HG03064 (cell line): ENCODE data around the gene PCDHB15.
"Not testable (repeated sequence)": the region's sequence is repeated elsewhere in the genome, so short reads cannot be mapped to it uniquely, and the experiment has no call there.

Experiments
- ATAC-seq: cut with Tn5 transposase; IDR thresholded peaks from one replicate; pipeline ENCODE4 v1.9.1; 2021; ENCODE audit warnings: low read depth; ENCODE audit not compliant: unreplicated experiment

PCDHB15 gene

DNA sequence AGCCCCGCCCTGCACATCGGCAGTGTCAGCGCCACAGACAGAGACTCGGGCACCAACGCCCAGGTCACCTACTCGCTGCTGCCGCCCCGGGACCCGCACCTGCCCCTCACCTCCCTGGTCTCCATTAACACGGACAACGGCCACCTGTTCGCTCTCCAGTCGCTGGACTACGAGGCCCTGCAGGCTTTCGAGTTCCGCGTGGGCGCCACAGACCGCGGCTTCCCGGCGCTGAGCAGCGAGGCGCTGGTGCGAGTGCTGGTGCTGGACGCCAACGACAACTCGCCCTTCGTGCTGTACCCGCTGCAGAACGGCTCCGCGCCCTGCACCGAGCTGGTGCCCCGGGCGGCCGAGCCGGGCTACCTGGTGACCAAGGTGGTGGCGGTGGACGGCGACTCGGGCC is 1.8 kb downstream of the PCDHB15 start:
- ATAC-seq, result not testable (repeated sequence)

DNA sequence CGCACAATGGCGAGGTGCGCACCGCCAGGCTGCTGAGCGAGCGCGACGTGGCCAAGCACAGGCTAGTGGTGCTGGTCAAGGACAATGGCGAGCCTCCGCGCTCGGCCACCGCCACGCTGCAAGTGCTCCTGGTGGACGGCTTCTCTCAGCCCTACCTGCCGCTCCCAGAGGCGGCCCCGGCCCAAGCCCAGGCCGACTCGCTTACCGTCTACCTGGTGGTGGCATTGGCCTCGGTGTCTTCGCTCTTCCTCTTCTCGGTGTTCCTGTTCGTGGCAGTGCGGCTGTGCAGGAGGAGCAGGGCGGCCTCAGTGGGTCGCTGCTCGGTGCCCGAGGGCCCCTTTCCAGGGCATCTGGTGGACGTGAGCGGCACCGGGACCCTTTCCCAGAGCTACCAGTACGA is 2.2 kb downstream of the PCDHB15 start:
- ATAC-seq, result not testable (repeated sequence)

DNA sequence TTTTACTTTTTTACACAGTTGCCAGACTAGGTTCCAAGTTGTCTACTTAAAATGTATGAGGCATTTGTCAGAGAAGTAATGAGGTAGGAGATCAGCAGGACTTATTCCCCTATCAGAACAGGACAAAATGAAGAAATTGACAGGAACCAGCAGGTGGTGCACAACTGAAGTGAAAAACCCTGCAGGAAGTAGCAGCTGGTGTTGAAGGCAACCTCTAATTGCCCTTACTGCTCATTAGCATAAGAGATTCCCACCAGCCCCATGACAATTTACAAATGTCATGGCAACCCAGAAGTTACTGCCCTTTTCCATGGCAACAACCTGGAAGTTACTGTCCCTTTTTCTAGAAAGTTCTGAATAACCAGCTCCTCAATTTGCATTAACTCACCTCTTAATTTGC is 5.4 kb downstream of the PCDHB15 start:
- ATAC-seq, result no peak

DNA sequence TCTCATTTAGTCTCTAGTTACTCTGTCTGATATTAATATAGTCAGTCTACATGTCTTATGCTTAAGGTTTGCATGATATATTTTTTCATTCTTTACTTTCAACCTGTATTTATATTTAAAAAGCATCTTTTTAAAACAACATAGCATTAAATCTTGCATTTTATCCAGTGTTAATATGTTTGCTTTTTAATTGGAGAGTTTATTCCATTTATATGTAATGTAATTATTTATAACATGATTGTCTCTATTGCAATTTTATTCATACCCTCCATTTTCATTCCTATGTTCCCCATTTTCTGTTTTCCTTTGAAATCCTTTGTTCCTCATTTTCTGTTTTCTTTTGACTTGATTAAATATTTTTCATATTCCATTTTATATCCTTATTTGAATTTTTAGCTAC is 13.3 kb downstream of the PCDHB15 start:
- ATAC-seq, result no peak

DNA sequence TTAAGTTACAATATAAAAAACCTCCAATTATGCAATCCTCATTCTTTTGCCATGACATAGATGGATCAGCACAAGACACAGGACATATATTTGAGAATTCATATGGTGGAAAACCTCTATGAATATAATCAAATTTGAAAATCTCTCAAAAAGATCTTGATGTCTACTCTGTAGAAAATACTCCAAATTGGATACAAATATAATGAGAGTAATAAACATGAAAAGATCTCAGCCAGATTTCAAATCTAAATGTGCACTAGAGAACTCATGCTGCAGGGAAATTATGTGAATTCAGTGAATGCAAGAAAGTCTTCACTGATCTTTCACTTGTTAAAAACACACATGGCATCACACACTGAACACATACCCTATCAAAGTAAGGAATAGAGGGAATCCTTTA is 13.8 kb downstream of the PCDHB15 start:
- no peak for ATAC-seq

DNA sequence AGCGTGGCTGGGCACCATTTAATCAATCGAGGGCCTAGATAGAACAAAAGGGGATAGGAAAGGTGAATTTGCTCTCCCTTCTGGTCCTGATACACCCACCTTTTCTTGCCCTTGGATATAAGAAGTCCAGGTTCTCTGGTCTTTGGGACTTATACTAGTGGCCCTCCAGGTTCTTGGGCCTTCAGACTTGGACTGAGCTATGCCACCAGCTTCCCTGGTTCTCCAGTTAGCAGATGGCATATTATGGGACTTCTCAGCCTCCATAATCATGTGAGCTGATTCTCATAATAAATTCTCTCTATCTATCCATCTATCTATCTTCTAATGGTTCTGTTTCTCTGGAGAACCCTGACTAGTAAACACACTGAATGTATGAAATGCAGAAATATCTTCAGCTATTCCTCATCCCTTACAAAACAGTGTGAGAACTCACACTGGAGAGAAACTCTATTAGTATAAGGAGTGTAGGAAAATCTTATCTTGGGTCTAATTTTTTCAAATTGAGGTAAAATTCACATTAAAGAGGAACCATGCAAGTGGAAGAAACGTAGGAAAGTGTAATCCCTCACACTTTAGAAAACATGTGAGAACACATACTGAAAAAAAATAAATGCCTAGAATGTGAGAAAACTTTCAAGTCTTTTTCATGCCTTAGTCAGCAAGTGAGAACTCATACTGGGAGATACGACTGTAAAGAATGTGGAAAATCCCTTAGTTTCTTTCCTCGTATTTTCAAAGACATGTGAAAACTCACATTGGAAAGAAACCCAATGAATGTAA is 15.5 kb downstream of the PCDHB15 start:
- ATAC-seq, result no peak

DNA sequence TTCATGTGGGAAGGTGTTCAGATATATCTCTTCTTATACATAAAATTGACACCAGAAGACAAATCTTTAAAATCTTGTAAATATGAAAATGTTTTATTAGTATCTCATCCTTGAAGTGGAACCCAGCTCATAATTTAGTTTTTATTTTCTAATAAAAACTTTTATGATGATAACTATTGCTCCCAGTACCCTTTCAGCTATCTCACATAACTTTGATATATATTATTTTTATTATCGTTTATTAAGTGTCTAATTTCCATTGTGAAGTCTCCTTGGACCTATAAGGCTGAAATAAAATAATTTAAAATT is 16.0 kb downstream of the PCDHB15 start:
- ATAC-seq, result no peak

DNA sequence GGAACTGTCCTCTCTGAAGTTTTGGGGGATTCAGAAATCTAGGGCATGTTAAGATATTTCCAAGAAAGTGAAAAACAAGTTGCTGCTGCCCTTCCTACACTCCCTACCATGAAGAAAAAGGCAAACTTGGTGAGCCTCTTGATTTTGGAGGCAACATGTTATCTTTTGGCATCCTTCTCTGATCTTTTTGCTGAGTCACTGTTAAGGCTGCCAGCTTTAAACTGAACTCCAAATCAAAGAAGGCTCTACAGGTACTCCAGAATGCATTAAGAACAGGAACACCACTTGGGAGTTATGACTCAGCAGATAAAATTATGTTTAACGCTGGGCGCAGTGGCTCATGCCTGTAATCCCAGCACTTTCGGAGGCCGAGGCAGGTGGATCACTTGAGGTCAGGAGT is 24.0 kb downstream of the PCDHB15 start:
- no peak for ATAC-seq

DNA sequence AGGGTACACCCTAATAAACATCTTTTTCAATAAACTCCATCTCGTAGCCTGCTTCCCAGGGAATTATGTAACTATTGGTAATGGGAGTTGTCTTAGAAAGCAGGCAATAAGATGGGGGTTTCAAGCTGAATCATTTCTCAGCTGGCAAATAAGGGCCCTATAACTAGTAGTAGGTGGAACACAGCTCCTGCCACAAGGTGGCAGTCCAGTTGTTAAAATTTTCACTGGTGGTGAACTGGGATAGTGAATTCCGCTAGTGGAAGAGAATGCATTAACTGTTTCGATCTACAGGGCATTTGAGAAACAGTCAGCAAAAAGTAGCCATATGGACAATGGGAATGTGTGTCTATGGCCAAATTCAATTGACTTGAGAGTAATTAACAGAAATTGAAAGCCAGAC is 27.7 kb downstream of the PCDHB15 start:
- ATAC-seq, result no peak

DNA sequence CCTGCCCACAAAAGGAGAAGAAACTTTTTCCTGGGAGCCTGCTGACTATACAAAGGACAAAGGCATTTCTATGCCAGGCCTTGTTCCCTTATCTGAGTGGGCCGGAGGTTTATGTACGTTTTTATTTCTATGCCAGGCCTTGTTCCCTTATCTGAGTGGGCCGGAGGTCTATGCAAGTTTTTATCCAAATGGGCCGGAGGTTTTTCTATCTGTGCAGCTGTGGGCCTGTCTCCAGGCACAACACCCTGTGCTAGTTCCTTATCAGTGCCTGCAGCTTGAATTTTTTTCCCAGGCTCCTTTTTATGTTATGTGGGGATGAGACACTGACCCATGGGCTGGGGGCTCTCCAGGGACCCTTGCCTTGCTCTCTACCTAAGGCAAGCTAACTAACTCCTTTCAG is 53.2 kb downstream of the PCDHB15 start:
- no peak for ATAC-seq
